ENCODE measurements around the gene DGKZ. TPM values are rescaled to one million over a fixed set of nuclear protein-coding genes. Genes with fewer than 3 reads are reported as not detected.

The DGKZ gene
- total and polyA plus RNA-seq, 7 donors: 16.6 to 76.7 (median 31.4) TPM

GRCh38 chr11:46363031-46363407, 15.8 kb downstream of the DGKZ start:
- WGBS, 2 donors: 69 to 75% methylated on average over 9 of the region's 9 CpGs
- no peak for DNase-seq
- Histone ChIP-seq H3K27me3 (no peaks in the 10 kb centered on the region), H3K4me1 (peaks cover 0 to 47% (median 43%) of the 10 kb centered on the region in 4 donors), H3K9me3 (no peaks in the 10 kb centered on the region), H3K36me3 (peaks cover 0 to 1% (median under 1%) of the 10 kb centered on the region in 4 donors), H3K27ac (peak overlapping the region; percentile 79 to 88 (median 82)), H3K4me3 (no peak overlapping the region)
- intact Hi-C loops (cut with DNase I): no loop called here
- TF ChIP-seq POLR2AphosphoS5 (IDR thresholded peaks at IDR 0.05) (no peak), POLR2A (IDR thresholded peaks at IDR 0.05) (no peak), CTCF (IDR thresholded peaks at IDR 0.05) (no peak), EP300 (IDR thresholded peaks at IDR 0.05) (no peak)

- no peak for DNase-seq
- H3K4me3 ChIP-seq: no peak overlapping the region
- TF ChIP-seq CTCF (IDR thresholded peaks at IDR 0.05) (no peak), POLR2AphosphoS5 (IDR thresholded peaks at IDR 0.05) (peak in 2 of 4 donors; percentile 9 to 26), POLR2A (IDR thresholded peaks at IDR 0.05) (no peak), EP300 (IDR thresholded peaks at IDR 0.05) (no peak)
- peak overlapping the region; percentile 79 to 88 (median 82) for H3K27ac ChIP-seq
- H3K4me1 ChIP-seq: peaks cover 0 to 47% (median 43%) of the 10 kb centered on the region in 4 donors
- H3K36me3 ChIP-seq: peaks cover 0 to 7% (median 3%) of the 10 kb centered on the region in 4 donors
- no peaks in the 10 kb centered on the region for H3K9me3 ChIP-seq
- WGBS, 2 donors: 88% methylated on average over 21 of the region's 21 CpGs
- H3K27me3 ChIP-seq: no peaks in the 10 kb centered on the region
- intact Hi-C loops (cut with DNase I): no loop called here
Measured at GRCh38 chr11:46363455-46364005, 16.3 kb downstream of the DGKZ start.

- Histone ChIP-seq H3K27ac (peak overlapping the region in 3 of 4 donors; percentile 81 to 88 (median 83)), H3K9me3 (no peaks in the 10 kb centered on the region), H3K4me3 (no peak overlapping the region), H3K36me3 (peaks cover 0 to 10% (median 4%) of the 10 kb centered on the region in 4 donors), H3K4me1 (peaks cover 0 to 47% (median 43%) of the 10 kb centered on the region in 4 donors), H3K27me3 (no peaks in the 10 kb centered on the region)
- no peak for TF ChIP-seq EP300 (IDR thresholded peaks at IDR 0.05)
- no peak for TF ChIP-seq POLR2AphosphoS5 (IDR thresholded peaks at IDR 0.05)
- no peak for TF ChIP-seq POLR2A (IDR thresholded peaks at IDR 0.05)
- WGBS, 2 donors: 91 to 92% methylated on average over 9 of the region's 9 CpGs
- intact Hi-C loops (cut with DNase I): no loop called here
- DNase-seq: no peak
Measured at GRCh38 chr11:46364056-46364455, 16.8 kb downstream of the DGKZ start.

- H3K4me1 ChIP-seq: peaks cover 0 to 47% (median 44%) of the 10 kb centered on the region in 4 donors
- WGBS, 2 donors: 68 to 88% methylated on average over 3 of the region's 3 CpGs
- no peaks in the 10 kb centered on the region for H3K9me3 ChIP-seq
- intact Hi-C loops (cut with DNase I): loop anchor here (5.0 kb wide), 1 partner anchor 127 kb away; no protein-coding TSS in a partner anchor
- no peak for DNase-seq
- H3K4me3 ChIP-seq: no peak overlapping the region
- H3K27me3 ChIP-seq: no peaks in the 10 kb centered on the region
- peaks cover 0 to 12% (median 4%) of the 10 kb centered on the region in 4 donors for H3K36me3 ChIP-seq
- TF ChIP-seq EP300 (IDR thresholded peaks at IDR 0.05) (no peak), CTCF (IDR thresholded peaks at IDR 0.05) (no peak), POLR2A (IDR thresholded peaks at IDR 0.05) (no peak), POLR2AphosphoS5 (IDR thresholded peaks at IDR 0.05) (no peak)
- no peak overlapping the region for H3K27ac ChIP-seq
Measured at GRCh38 chr11:46364791-46365190, 17.5 kb downstream of the DGKZ start.

- Histone ChIP-seq H3K27ac (no peak overlapping the region), H3K36me3 (peaks cover 0 to 27% (median 9%) of the 10 kb centered on the region in 4 donors), H3K4me3 (no peak overlapping the region), H3K4me1 (peaks cover 0 to 41% (median 37%) of the 10 kb centered on the region in 4 donors), H3K9me3 (no peaks in the 10 kb centered on the region), H3K27me3 (no peaks in the 10 kb centered on the region)
- no peak for DNase-seq
- WGBS, 2 donors: 94 to 96% methylated on average over 22 of the region's 22 CpGs
- TF ChIP-seq EP300 (IDR thresholded peaks at IDR 0.05): no peak
- no peak for TF ChIP-seq POLR2AphosphoS5 (IDR thresholded peaks at IDR 0.05)
- no peak for TF ChIP-seq CTCF (IDR thresholded peaks at IDR 0.05)
- no peak for TF ChIP-seq POLR2A (IDR thresholded peaks at IDR 0.05)
- intact Hi-C loops (cut with DNase I): loop anchor here (5.0 kb wide), 1 partner anchor 129 kb away; no protein-coding TSS in a partner anchor
Measured at GRCh38 chr11:46366260-46366659, 19.0 kb downstream of the DGKZ start.

Data from sigmoid colon (tissue), 7 donors.